HEK293T (cell line): ENCODE results near the gene CLASRP.
"Not testable (repeated sequence)": the region's sequence is repeated elsewhere in the genome, so short reads cannot be mapped to it uniquely, and the experiment has no call there.

ENCODE experiments used
- CTCF ChIA-PET: fragments of 350-600 bp; formaldehyde crosslinking; extraction: SDS; loops from one replicate; lab custom pipeline; 2021; ENCODE audit warnings: antibody characterized with exemption, inconsistent platforms; lab: Yijun Ruan, JAX
- POLR2A ChIA-PET: fragments of 350-600 bp; formaldehyde crosslinking; extraction: SDS; loops from one replicate; lab custom pipeline; 2020; ENCODE audit warnings: antibody characterized with exemption, inconsistent platforms; lab: Yijun Ruan, JAX
- DNase-seq: peaks from one replicate; pipeline ENCODE4 v3.0.0; 2012; ENCODE audit warnings: mixed read lengths; ENCODE audit errors: extremely low spot score
- ARNT ChIP-seq: fragments of 450-650 bp; IDR thresholded peaks from 2 replicates; pipeline ENCODE4 v1.6.1; 2017; ENCODE audit warnings: mild to moderate bottlenecking
- BHLHE40 ChIP-seq: fragments of 450-650 bp; IDR thresholded peaks from 2 replicates; pipeline ENCODE4 v1.6.1; 2016; ENCODE audit warnings: mild to moderate bottlenecking, moderate library complexity, borderline replicate concordance
- CTBP1 ChIP-seq: fragments of 450-650 bp; IDR thresholded peaks from 2 replicates; pipeline ENCODE4 v1.6.1; 2016; ENCODE audit warnings: borderline replicate concordance
- ELF4 ChIP-seq: fragments of 450-650 bp; IDR thresholded peaks from 2 replicates; pipeline ENCODE4 v1.6.1; 2017; ENCODE audit warnings: antibody characterized with exemption
- FOXA1 ChIP-seq: fragments of 450-650 bp; IDR thresholded peaks from 2 replicates; pipeline ENCODE4 v1.6.1; 2016; ENCODE audit warnings: mild to moderate bottlenecking
- FOXK2 ChIP-seq: fragments of 450-650 bp; IDR thresholded peaks from 2 replicates; pipeline ENCODE4 v1.6.1; 2016; ENCODE audit warnings: mild to moderate bottlenecking
- FOXM1 ChIP-seq: fragments of 450-650 bp; IDR thresholded peaks from 2 replicates; pipeline ENCODE4 v1.6.1; 2017; ENCODE audit warnings: mild to moderate bottlenecking, borderline replicate concordance
- HDGF ChIP-seq: fragments of 450-650 bp; IDR thresholded peaks from 2 replicates; pipeline ENCODE4 v1.6.1; 2017; ENCODE audit warnings: antibody characterized with exemption, borderline replicate concordance
- L3MBTL2 ChIP-seq: fragments of 450-650 bp; conservative IDR thresholded peaks from 2 replicates; pipeline ENCODE4 v1.6.1; 2016; ENCODE audit warnings: mild to moderate bottlenecking
- LEF1 ChIP-seq: fragments of 450-650 bp; IDR thresholded peaks from 2 replicates; pipeline ENCODE4 v1.6.1; 2017; ENCODE audit warnings: mild to moderate bottlenecking, borderline replicate concordance
- NFRKB ChIP-seq: fragments of 450-650 bp; IDR thresholded peaks from 2 replicates; pipeline ENCODE4 v1.6.1; 2016; ENCODE audit warnings: mild to moderate bottlenecking, moderate library complexity
- SP1 ChIP-seq: fragments of 450-650 bp; IDR thresholded peaks from 2 replicates; pipeline ENCODE4 v1.6.1; 2017
- SUZ12 ChIP-seq: fragments of 450-650 bp; IDR thresholded peaks from 2 replicates; pipeline ENCODE4 v1.6.1; 2016; ENCODE audit warnings: mild to moderate bottlenecking
- TARDBP ChIP-seq: fragments of 450-650 bp; IDR thresholded peaks from 2 replicates; pipeline ENCODE4 v1.6.1; 2016
- ZNF384 ChIP-seq: fragments of 450-650 bp; IDR thresholded peaks from 2 replicates; pipeline ENCODE4 v1.6.1; 2016
- TF ChIP-seq, protein P1 (sequence below): fragments of 450-650 bp; IDR thresholded peaks from 2 replicates; pipeline ENCODE4 v1.6.1; 2016

Gene CLASRP

GRCh38 chr19:44993926-44994537 is 44.8 kb upstream of the CLASRP start:
- DNase-seq: no peak
- TF ChIP-seq BHLHE40 (no peak), TARDBP (no peak), SP1 (no peak), L3MBTL2 (no peak), ZNF384 (no peak), ARNT (no peak), FOXM1 (no peak), LEF1 (no peak), SUZ12 (no peak), FOXK2 (no peak), ELF4 (no peak), NFRKB (no peak), CTBP1 (no peak), HDGF (no peak), FOXA1 (no peak)
- TF ChIP-seq, protein P1, sequence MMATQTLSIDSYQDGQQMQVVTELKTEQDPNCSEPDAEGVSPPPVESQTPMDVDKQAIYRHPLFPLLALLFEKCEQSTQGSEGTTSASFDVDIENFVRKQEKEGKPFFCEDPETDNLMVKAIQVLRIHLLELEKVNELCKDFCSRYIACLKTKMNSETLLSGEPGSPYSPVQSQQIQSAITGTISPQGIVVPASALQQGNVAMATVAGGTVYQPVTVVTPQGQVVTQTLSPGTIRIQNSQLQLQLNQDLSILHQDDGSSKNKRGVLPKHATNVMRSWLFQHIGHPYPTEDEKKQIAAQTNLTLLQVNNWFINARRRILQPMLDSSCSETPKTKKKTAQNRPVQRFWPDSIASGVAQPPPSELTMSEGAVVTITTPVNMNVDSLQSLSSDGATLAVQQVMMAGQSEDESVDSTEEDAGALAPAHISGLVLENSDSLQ: no peak
- ChIA-PET CTCF (interaction anchor here (0.5 kb wide), 1 partner anchor 217 kb away, joined by 3 read pairs; no protein-coding TSS in a partner anchor), POLR2A (no interaction called here)

GRCh38 chr19:44998025-44998424 is 40.8 kb upstream of the CLASRP start:
- CTCF ChIA-PET: no interaction called here
- TF ChIP-seq ELF4 (no peak), FOXA1 (no peak), SUZ12 (no peak), NFRKB (no peak), ARNT (no peak), FOXM1 (no peak), L3MBTL2 (no peak), BHLHE40 (no peak), LEF1 (no peak), TARDBP (no peak), ZNF384 (no peak), SP1 (no peak), HDGF (no peak), FOXK2 (no peak), CTBP1 (no peak)
- TF ChIP-seq, protein P1: no peak
- DNase-seq: no peak
- POLR2A ChIA-PET: no interaction called here

DNA sequence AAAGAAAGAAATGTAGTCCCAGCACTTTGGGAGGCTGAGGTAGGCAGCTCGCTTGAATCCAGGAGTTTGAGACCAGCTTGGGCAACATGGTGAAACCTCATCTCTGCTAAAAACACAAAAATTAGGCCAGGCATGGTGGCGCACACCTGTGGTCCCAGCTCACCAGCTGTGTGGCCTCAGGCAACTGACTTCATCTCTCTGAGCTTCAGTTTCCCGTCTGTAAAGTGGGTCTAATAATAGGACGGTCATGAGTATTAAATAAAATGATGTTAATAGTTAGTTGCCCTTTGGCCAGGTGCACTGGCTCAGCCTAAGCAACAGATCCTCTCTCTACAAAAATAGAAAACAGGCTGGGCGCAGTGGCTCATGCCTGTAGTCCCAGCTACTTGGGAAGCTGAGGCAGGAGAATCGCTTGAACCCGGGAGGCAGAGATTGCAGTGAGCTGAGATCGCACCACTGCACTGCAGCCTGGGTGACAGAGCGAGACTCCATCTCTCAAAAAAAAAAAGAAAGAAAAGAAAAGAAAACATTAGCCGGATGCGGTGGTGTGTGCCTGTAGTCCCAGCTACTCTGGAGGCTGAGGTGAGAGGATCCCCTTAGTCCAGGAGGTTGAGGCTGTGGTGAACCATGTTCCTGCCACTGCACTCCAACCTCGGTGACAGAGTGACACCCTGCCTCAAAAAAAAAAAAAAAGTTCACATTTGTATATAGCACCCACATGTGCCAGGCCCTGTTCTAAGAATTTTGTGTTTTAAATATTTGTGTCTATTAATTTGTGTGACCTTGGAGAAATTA is 39.5 kb upstream of the CLASRP start:
- CTCF ChIA-PET: interaction anchor here (0.6 to 1.2 kb wide), 2 partner anchors 60 to 181 kb away, joined by 3 to 6 read pairs; no protein-coding TSS in a partner anchor
- POLR2A ChIA-PET, DNase-seq: not testable (repeated sequence)

DNA sequence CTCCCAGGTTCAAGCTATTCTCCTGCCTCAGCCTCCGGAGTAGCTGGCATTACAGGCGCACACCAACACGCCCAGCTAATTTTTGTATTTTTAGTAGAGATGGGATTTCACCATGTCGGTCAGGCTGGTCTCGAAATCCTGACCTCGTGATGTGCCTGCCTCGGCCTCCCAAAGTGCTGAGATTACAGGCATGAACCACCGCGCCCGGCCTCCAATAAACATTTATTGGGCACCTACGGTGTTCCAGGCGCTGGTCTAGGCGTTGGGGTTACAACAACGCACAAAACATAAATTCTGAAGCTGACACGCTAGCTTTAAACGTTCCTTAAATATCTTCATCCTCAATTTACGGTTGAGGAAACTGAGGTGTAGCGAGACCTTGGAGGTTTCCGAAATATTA is 38.2 kb upstream of the CLASRP start:
- DNase-seq: not testable (repeated sequence)
- POLR2A ChIA-PET: interaction anchor here (0.9 kb wide), 1 partner anchor 9 kb away, joined by 3 read pairs; no protein-coding TSS in a partner anchor
- CTCF ChIA-PET: interaction anchor here (0.7 kb wide), 1 partner anchor 64 kb away, joined by 3 read pairs; no protein-coding TSS in a partner anchor

- TF ChIP-seq NFRKB (no peak), ZNF384 (no peak), ARNT (no peak), FOXA1 (no peak), ELF4 (no peak), HDGF (no peak), FOXK2 (no peak), FOXM1 (no peak), L3MBTL2 (no peak), SUZ12 (no peak), CTBP1 (no peak), SP1 (no peak), LEF1 (no peak)
- TF ChIP-seq, protein P1: no peak
- ChIA-PET CTCF (interaction anchor here (0.7 kb wide), 1 partner anchor 64 kb away, joined by 3 read pairs; no protein-coding TSS in a partner anchor), POLR2A (interaction anchor here (0.9 to 1.5 kb wide), 3 partner anchors 9 to 46 kb away, joined by 3 to 5 read pairs (median 4); partner anchors contain the start of genes CLASRP and CLPTM1)
- peak; percentile 97 for DNase-seq
Observed at GRCh38 chr19:45001087-45001739, 37.6 kb upstream of the CLASRP start, which contains the start of gene RELB. RELB (plus strand) TSS chr19:45001464; CDS start chr19:45001580, 116 bp downstream.

GRCh38 chr19:45003485-45003884 is 35.4 kb upstream of the CLASRP start:
- TF ChIP-seq FOXM1: no peak
- ChIA-PET CTCF (no interaction called here), POLR2A (no interaction called here)
- DNase-seq: no peak
